ENCODE results near the gene NAV2.

DNA sequence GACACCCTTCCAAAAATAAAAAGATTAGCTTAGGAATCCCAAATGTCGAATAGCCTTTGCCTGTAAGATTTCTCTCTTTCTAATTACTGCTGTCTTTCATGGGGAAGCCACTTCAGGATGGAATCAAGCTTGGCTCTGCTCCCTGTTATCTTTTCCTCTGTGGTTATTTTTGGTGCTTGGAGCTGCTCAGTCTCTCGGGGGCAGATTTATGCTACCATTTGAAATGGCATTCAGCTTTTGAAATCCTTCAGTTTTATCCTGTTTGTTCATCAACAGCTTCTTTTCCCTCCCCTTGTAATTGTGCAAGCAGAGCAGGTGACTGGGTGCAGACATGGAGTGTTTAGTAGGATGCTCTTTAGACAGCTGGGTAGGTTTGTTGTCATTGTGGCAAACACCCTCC lies 336.6 kb downstream of the NAV2 start:
- TF ChIP-seq, protein P1, sequence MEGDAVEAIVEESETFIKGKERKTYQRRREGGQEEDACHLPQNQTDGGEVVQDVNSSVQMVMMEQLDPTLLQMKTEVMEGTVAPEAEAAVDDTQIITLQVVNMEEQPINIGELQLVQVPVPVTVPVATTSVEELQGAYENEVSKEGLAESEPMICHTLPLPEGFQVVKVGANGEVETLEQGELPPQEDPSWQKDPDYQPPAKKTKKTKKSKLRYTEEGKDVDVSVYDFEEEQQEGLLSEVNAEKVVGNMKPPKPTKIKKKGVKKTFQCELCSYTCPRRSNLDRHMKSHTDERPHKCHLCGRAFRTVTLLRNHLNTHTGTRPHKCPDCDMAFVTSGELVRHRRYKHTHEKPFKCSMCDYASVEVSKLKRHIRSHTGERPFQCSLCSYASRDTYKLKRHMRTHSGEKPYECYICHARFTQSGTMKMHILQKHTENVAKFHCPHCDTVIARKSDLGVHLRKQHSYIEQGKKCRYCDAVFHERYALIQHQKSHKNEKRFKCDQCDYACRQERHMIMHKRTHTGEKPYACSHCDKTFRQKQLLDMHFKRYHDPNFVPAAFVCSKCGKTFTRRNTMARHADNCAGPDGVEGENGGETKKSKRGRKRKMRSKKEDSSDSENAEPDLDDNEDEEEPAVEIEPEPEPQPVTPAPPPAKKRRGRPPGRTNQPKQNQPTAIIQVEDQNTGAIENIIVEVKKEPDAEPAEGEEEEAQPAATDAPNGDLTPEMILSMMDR (conservative IDR thresholded peaks at IDR 0.05; ENCODE audit: low read depth in 2 of 2): no peak
- no peak for TF ChIP-seq EZH2 (IDR thresholded peaks at IDR 0.05; ENCODE audit: low read depth, unreplicated experiment)
- no peak for TF ChIP-seq ZNF114 (CRISPR knock-in tag; IDR thresholded peaks at IDR 0.05)
- TF ChIP-seq, protein P2, sequence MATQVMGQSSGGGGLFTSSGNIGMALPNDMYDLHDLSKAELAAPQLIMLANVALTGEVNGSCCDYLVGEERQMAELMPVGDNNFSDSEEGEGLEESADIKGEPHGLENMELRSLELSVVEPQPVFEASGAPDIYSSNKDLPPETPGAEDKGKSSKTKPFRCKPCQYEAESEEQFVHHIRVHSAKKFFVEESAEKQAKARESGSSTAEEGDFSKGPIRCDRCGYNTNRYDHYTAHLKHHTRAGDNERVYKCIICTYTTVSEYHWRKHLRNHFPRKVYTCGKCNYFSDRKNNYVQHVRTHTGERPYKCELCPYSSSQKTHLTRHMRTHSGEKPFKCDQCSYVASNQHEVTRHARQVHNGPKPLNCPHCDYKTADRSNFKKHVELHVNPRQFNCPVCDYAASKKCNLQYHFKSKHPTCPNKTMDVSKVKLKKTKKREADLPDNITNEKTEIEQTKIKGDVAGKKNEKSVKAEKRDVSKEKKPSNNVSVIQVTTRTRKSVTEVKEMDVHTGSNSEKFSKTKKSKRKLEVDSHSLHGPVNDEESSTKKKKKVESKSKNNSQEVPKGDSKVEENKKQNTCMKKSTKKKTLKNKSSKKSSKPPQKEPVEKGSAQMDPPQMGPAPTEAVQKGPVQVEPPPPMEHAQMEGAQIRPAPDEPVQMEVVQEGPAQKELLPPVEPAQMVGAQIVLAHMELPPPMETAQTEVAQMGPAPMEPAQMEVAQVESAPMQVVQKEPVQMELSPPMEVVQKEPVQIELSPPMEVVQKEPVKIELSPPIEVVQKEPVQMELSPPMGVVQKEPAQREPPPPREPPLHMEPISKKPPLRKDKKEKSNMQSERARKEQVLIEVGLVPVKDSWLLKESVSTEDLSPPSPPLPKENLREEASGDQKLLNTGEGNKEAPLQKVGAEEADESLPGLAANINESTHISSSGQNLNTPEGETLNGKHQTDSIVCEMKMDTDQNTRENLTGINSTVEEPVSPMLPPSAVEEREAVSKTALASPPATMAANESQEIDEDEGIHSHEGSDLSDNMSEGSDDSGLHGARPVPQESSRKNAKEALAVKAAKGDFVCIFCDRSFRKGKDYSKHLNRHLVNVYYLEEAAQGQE (IDR thresholded peaks at IDR 0.05; ENCODE audit: unreplicated experiment): no peak
- TF ChIP-seq POLR2AphosphoS5 (IDR thresholded peaks at IDR 0.05; ENCODE audit: low read depth): no peak
- no peak for TF ChIP-seq NANOG (IDR thresholded peaks at IDR 0.05; ENCODE audit: borderline replicate concordance)
- no peak for TF ChIP-seq EZH2phosphoT487 (IDR thresholded peaks at IDR 0.05; ENCODE audit: unreplicated experiment)
- TF ChIP-seq, protein P3, sequence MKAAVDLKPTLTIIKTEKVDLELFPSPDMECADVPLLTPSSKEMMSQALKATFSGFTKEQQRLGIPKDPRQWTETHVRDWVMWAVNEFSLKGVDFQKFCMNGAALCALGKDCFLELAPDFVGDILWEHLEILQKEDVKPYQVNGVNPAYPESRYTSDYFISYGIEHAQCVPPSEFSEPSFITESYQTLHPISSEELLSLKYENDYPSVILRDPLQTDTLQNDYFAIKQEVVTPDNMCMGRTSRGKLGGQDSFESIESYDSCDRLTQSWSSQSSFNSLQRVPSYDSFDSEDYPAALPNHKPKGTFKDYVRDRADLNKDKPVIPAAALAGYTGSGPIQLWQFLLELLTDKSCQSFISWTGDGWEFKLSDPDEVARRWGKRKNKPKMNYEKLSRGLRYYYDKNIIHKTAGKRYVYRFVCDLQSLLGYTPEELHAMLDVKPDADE (IDR thresholded peaks at IDR 0.05): no peak
- no peak for TF ChIP-seq CREB1 (CRISPR knock-in tag; IDR thresholded peaks at IDR 0.05; ENCODE audit: low read depth)
- no peak for TF ChIP-seq STAT1 (IDR thresholded peaks at IDR 0.05; ENCODE audit: unreplicated experiment)
- TF ChIP-seq, protein P4, sequence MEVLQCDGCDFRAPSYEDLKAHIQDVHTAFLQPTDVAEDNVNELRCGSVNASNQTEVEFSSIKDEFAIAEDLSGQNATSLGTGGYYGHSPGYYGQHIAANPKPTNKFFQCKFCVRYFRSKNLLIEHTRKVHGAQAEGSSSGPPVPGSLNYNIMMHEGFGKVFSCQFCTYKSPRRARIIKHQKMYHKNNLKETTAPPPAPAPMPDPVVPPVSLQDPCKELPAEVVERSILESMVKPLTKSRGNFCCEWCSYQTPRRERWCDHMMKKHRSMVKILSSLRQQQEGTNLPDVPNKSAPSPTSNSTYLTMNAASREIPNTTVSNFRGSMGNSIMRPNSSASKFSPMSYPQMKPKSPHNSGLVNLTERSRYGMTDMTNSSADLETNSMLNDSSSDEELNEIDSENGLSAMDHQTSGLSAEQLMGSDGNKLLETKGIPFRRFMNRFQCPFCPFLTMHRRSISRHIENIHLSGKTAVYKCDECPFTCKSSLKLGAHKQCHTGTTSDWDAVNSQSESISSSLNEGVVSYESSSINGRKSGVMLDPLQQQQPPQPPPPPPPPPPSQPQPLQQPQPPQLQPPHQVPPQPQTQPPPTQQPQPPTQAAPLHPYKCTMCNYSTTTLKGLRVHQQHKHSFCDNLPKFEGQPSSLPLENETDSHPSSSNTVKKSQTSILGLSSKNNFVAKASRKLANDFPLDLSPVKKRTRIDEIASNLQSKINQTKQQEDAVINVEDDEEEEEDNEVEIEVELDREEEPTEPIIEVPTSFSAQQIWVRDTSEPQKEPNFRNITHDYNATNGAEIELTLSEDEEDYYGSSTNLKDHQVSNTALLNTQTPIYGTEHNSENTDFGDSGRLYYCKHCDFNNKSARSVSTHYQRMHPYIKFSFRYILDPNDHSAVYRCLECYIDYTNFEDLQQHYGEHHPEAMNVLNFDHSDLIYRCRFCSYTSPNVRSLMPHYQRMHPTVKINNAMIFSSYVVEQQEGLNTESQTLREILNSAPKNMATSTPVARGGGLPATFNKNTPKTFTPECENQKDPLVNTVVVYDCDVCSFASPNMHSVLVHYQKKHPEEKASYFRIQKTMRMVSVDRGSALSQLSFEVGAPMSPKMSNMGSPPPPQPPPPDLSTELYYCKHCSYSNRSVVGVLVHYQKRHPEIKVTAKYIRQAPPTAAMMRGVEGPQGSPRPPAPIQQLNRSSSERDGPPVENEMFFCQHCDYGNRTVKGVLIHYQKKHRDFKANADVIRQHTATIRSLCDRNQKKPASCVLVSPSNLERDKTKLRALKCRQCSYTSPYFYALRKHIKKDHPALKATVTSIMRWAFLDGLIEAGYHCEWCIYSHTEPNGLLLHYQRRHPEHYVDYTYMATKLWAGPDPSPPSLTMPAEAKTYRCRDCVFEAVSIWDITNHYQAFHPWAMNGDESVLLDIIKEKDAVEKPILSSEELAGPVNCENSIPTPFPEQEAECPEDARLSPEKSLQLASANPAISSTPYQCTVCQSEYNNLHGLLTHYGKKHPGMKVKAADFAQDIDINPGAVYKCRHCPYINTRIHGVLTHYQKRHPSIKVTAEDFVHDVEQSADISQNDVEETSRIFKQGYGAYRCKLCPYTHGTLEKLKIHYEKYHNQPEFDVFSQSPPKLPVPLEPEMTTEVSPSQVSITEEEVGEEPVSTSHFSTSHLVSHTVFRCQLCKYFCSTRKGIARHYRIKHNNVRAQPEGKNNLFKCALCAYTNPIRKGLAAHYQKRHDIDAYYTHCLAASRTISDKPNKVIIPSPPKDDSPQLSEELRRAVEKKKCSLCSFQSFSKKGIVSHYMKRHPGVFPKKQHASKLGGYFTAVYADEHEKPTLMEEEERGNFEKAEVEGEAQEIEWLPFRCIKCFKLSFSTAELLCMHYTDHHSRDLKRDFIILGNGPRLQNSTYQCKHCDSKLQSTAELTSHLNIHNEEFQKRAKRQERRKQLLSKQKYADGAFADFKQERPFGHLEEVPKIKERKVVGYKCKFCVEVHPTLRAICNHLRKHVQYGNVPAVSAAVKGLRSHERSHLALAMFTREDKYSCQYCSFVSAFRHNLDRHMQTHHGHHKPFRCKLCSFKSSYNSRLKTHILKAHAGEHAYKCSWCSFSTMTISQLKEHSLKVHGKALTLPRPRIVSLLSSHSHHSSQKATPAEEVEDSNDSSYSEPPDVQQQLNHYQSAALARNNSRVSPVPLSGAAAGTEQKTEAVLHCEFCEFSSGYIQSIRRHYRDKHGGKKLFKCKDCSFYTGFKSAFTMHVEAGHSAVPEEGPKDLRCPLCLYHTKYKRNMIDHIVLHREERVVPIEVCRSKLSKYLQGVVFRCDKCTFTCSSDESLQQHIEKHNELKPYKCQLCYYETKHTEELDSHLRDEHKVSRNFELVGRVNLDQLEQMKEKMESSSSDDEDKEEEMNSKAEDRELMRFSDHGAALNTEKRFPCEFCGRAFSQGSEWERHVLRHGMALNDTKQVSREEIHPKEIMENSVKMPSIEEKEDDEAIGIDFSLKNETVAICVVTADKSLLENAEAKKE (CRISPR knock-in tag; IDR thresholded peaks at IDR 0.05): no peak
- TF ChIP-seq JUNB (IDR thresholded peaks at IDR 0.05; ENCODE audit: unreplicated experiment): no peak

Measured in GM23338 (cell line).